ENCODE data around the gene TSPAN18.

TSPAN18 gene

GRCh38 chr11:44905131-44905866, 178.5 kb downstream of the TSPAN18 start:
- Histone ChIP-seq H2AFZ (ENCODE audit: low read length) (no peak overlapping the region), H3K36me3 (ENCODE audit: insufficient read depth, low read length) (no peaks in the 10 kb centered on the region), H3K27me3 (ENCODE audit: insufficient read depth, low read length, poor library complexity, severe bottlenecking) (no peaks in the 10 kb centered on the region), H3K4me3 (ENCODE audit: low read length, poor library complexity, severe bottlenecking) (no peak overlapping the region), H3K4me2 (ENCODE audit: low read depth, low read length, poor library complexity, severe bottlenecking) (no peak overlapping the region), H3K9me2 (replicated peaks; ENCODE audit: low read depth, low read length) (no peaks in the 10 kb centered on the region), H3K9me3 (ENCODE audit: insufficient read depth, low read depth, low read length) (no peaks in the 10 kb centered on the region), H3K9ac (ENCODE audit: low read depth, low read length, poor library complexity, severe bottlenecking) (no peak overlapping the region), H3K4me1 (ENCODE audit: insufficient read depth, low read length, poor library complexity, severe bottlenecking) (no peaks in the 10 kb centered on the region), H3K79me2 (ENCODE audit: insufficient read depth, low read length) (no peaks in the 10 kb centered on the region), H3F3A (ENCODE audit: low read depth) (no peaks in the 10 kb centered on the region), H4K20me1 (ENCODE audit: insufficient read depth, low read length, poor library complexity, severe bottlenecking) (no peaks in the 10 kb centered on the region)
- TF ChIP-seq CTCF (conservative IDR thresholded peaks at IDR 0.05; ENCODE audit: low read length) = no peak

GRCh38 chr11:44906649-44907048, 179.9 kb downstream of the TSPAN18 start:
- Histone ChIP-seq H3K4me1 (ENCODE audit: insufficient read depth, low read length, poor library complexity, severe bottlenecking) (no peaks in the 10 kb centered on the region), H3K4me3 (ENCODE audit: low read length, poor library complexity, severe bottlenecking) (no peak overlapping the region), H3K9ac (ENCODE audit: low read depth, low read length, poor library complexity, severe bottlenecking) (no peak overlapping the region), H3F3A (ENCODE audit: low read depth) (no peaks in the 10 kb centered on the region), H2AFZ (ENCODE audit: low read length) (no peak overlapping the region), H3K27me3 (ENCODE audit: insufficient read depth, low read length, poor library complexity, severe bottlenecking) (no peaks in the 10 kb centered on the region), H3K9me2 (replicated peaks; ENCODE audit: low read depth, low read length) (no peaks in the 10 kb centered on the region), H4K20me1 (ENCODE audit: insufficient read depth, low read length, poor library complexity, severe bottlenecking) (no peaks in the 10 kb centered on the region), H3K79me2 (ENCODE audit: insufficient read depth, low read length) (no peaks in the 10 kb centered on the region), H3K4me2 (ENCODE audit: low read depth, low read length, poor library complexity, severe bottlenecking) (no peak overlapping the region), H3K9me3 (ENCODE audit: insufficient read depth, low read depth, low read length) (no peaks in the 10 kb centered on the region), H3K36me3 (ENCODE audit: insufficient read depth, low read length) (no peaks in the 10 kb centered on the region)
- no peak for TF ChIP-seq CTCF (conservative IDR thresholded peaks at IDR 0.05; ENCODE audit: low read length)
- no peak for TF ChIP-seq EZH2phosphoT487 (IDR thresholded peaks at IDR 0.05; ENCODE audit: borderline replicate concordance)

- TF ChIP-seq CTCF (conservative IDR thresholded peaks at IDR 0.05; ENCODE audit: low read length) (no peak), EZH2phosphoT487 (IDR thresholded peaks at IDR 0.05; ENCODE audit: borderline replicate concordance) (no peak)
- H3K27me3 ChIP-seq (ENCODE audit: insufficient read depth, low read length, poor library complexity, severe bottlenecking) = no peaks in the 10 kb centered on the region
- H3K4me3 ChIP-seq (ENCODE audit: low read length, poor library complexity, severe bottlenecking) = no peak overlapping the region
- H3K9ac ChIP-seq (ENCODE audit: low read depth, low read length, poor library complexity, severe bottlenecking) = no peak overlapping the region
- no peaks in the 10 kb centered on the region for H4K20me1 ChIP-seq (ENCODE audit: insufficient read depth, low read length, poor library complexity, severe bottlenecking)
- no peaks in the 10 kb centered on the region for H3K9me3 ChIP-seq (ENCODE audit: insufficient read depth, low read depth, low read length)
- H3K9me2 ChIP-seq (replicated peaks; ENCODE audit: low read depth, low read length) = no peaks in the 10 kb centered on the region
- H3K79me2 ChIP-seq (ENCODE audit: insufficient read depth, low read length) = no peaks in the 10 kb centered on the region
- no peaks in the 10 kb centered on the region for H3K4me1 ChIP-seq (ENCODE audit: insufficient read depth, low read length, poor library complexity, severe bottlenecking)
- no peaks in the 10 kb centered on the region for H3K36me3 ChIP-seq (ENCODE audit: insufficient read depth, low read length)
- no peaks in the 10 kb centered on the region for H3F3A ChIP-seq (ENCODE audit: low read depth)
- no peak overlapping the region for H2AFZ ChIP-seq (ENCODE audit: low read length)
- no peak overlapping the region for H3K4me2 ChIP-seq (ENCODE audit: low read depth, low read length, poor library complexity, severe bottlenecking)
These were observed 182.8 kb downstream of the TSPAN18 start for GRCh38 chr11:44909557-44909956.
